ENCODE measurements around the gene LTC4S. TPM values are rescaled to one million over a fixed set of nuclear protein-coding genes. Genes with fewer than 3 reads are reported as not detected.

LTC4S gene
- total and polyA plus RNA-seq, 9 of the 15 experiments (the other 6 are each of a cell fraction or from before 2014, with no cell fraction given): 0.17 to 0.77 (median 0.75) TPM; not detected in 6

DNA sequence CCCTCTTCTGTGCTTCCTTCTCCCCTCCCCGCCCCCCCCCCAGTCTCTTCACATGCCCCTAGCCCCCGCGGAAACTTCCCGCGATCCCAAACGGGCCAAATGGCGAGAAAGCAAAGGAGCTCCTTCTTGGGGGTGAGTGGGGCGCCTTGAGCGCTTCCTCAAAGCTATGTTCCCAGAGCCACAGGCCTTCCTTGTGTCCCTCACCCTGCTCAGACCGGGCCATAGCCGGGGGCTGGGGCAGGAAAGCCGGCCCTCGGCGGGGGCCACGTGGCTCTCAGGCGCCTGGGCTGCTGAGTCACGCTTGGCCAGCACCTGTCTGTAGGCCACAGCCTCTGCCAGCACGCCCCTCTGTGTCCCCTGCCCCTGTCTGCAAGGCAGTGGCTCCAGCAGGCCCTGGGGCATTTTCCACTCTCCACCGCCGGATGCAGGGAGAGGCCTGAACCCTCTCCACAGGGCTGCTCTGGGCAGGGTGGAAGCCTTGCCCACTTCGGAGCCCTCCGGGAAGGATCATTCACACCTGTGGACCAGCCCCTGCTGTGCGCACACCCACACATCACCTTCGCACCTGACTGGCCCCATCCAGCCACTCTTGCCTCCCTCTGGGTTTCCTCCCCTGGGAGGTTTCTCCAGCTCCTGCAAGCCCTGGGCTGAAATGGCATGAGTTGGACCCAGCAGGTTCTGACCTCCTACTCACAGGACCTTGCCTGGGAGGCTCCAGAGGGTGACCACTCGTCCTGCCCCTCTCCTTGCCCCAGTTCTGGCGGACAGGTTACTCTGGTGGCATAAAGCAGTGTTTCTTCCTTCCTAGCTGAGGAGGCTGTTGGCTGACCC lies 25.7 kb downstream of the LTC4S start (continued):
- TF ChIP-seq, protein P1, sequence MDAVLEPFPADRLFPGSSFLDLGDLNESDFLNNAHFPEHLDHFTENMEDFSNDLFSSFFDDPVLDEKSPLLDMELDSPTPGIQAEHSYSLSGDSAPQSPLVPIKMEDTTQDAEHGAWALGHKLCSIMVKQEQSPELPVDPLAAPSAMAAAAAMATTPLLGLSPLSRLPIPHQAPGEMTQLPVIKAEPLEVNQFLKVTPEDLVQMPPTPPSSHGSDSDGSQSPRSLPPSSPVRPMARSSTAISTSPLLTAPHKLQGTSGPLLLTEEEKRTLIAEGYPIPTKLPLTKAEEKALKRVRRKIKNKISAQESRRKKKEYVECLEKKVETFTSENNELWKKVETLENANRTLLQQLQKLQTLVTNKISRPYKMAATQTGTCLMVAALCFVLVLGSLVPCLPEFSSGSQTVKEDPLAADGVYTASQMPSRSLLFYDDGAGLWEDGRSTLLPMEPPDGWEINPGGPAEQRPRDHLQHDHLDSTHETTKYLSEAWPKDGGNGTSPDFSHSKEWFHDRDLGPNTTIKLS (IDR thresholded peaks at IDR 0.05; ENCODE audit: borderline replicate concordance, low read depth): peak; percentile 77
- TF ChIP-seq CREM (IDR thresholded peaks at IDR 0.05; ENCODE audit: low read depth) (peak; percentile 42; the same call in 1 of the 2 replicates), GTF2E2 (tag; IDR thresholded peaks at IDR 0.05) (no peak), DACH1 (IDR thresholded peaks at IDR 0.05; ENCODE audit: partially characterized antibody) (no peak), STAG1 (CRISPR knock-in tag; IDR thresholded peaks at IDR 0.05; ENCODE audit: borderline replicate concordance) (no peak), GABPB2 (CRISPR knock-in tag; conservative IDR thresholded peaks at IDR 0.05) (no peak), ZNF347 (CRISPR knock-in tag; IDR thresholded peaks at IDR 0.05; ENCODE audit: low read depth) (no peak), ZNF316 (IDR thresholded peaks at IDR 0.05) (peak; percentile 88), SMARCA5 (IDR thresholded peaks at IDR 0.05) (no peak), ZNF253 (CRISPR knock-in tag; conservative IDR thresholded peaks at IDR 0.05) (no peak), MYC (IDR thresholded peaks at IDR 0.05; ENCODE audit: low read depth, low read length) (peak; percentile 97), MYC (CRISPR knock-in tag; IDR thresholded peaks at IDR 0.05; ENCODE audit: borderline replicate concordance, low read depth) (peak; percentile 88), GATA2 (CRISPR knock-in tag; IDR thresholded peaks at IDR 0.05) (0 out of 2 replicates have a peak, but pooled peaks have one; percentile 13), FOXP1 (CRISPR knock-in tag; IDR thresholded peaks at IDR 0.05) (no peak), HNRNPK (IDR thresholded peaks at IDR 0.05; ENCODE audit: low read depth, low read length, poor library complexity, severe bottlenecking) (no peak), ZFX (CRISPR knock-in tag; IDR thresholded peaks at IDR 0.05) (peak; percentile 96), ZNF41 (CRISPR knock-in tag; conservative IDR thresholded peaks at IDR 0.05) (peak; percentile 86)
- TF ChIP-seq, protein P2, sequence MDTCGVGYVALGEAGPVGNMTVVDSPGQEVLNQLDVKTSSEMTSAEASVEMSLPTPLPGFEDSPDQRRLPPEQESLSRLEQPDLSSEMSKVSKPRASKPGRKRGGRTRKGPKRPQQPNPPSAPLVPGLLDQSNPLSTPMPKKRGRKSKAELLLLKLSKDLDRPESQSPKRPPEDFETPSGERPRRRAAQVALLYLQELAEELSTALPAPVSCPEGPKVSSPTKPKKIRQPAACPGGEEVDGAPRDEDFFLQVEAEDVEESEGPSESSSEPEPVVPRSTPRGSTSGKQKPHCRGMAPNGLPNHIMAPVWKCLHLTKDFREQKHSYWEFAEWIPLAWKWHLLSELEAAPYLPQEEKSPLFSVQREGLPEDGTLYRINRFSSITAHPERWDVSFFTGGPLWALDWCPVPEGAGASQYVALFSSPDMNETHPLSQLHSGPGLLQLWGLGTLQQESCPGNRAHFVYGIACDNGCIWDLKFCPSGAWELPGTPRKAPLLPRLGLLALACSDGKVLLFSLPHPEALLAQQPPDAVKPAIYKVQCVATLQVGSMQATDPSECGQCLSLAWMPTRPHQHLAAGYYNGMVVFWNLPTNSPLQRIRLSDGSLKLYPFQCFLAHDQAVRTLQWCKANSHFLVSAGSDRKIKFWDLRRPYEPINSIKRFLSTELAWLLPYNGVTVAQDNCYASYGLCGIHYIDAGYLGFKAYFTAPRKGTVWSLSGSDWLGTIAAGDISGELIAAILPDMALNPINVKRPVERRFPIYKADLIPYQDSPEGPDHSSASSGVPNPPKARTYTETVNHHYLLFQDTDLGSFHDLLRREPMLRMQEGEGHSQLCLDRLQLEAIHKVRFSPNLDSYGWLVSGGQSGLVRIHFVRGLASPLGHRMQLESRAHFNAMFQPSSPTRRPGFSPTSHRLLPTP (IDR thresholded peaks at IDR 0.05; ENCODE audit: borderline replicate concordance, extremely low read depth, insufficient read length): no peak
- TF ChIP-seq, protein P3, sequence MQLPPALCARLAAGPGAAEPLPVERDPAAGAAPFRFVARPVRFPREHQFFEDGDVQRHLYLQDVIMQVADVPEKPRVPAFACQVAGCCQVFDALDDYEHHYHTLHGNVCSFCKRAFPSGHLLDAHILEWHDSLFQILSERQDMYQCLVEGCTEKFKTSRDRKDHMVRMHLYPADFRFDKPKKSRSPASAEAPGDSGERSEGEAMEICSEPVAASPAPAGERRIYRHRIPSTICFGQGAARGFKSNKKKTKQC (CRISPR knock-in tag; IDR thresholded peaks at IDR 0.05): no peak; the same call in none of the 2 replicates
- TF ChIP-seq, protein P4, sequence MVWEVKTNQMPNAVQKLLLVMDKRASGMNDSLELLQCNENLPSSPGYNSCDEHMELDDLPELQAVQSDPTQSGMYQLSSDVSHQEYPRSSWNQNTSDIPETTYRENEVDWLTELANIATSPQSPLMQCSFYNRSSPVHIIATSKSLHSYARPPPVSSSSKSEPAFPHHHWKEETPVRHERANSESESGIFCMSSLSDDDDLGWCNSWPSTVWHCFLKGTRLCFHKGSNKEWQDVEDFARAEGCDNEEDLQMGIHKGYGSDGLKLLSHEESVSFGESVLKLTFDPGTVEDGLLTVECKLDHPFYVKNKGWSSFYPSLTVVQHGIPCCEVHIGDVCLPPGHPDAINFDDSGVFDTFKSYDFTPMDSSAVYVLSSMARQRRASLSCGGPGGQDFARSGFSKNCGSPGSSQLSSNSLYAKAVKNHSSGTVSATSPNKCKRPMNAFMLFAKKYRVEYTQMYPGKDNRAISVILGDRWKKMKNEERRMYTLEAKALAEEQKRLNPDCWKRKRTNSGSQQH (CRISPR knock-in tag; IDR thresholded peaks at IDR 0.05): peak; percentile 88
- TF ChIP-seq, protein P5, sequence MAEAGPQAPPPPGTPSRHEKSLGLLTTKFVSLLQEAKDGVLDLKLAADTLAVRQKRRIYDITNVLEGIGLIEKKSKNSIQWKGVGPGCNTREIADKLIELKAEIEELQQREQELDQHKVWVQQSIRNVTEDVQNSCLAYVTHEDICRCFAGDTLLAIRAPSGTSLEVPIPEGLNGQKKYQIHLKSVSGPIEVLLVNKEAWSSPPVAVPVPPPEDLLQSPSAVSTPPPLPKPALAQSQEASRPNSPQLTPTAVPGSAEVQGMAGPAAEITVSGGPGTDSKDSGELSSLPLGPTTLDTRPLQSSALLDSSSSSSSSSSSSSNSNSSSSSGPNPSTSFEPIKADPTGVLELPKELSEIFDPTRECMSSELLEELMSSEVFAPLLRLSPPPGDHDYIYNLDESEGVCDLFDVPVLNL (CRISPR knock-in tag; IDR thresholded peaks at IDR 0.05; ENCODE audit: low read depth): no peak

All from K562 (cell line).